ENCODE data around the gene SLC24A3.

GRCh38 chr20:19544684-19545083, 332.2 kb downstream of the SLC24A3 start:
- TF ChIP-seq CTCF (optimal IDR thresholded peaks at IDR 0.05 in 1 of 3, IDR thresholded peaks at IDR 0.05 in 1 of 3, conservative IDR thresholded peaks at IDR 0.05 in 1 of 3; ENCODE audit: extremely low read depth in 1 of 3, insufficient read depth in 2 of 3, low read length in 3 of 3) (no peak), EZH2 (IDR thresholded peaks at IDR 0.05; ENCODE audit: low read length) (no peak)
